PC-9 (cell line): Measurements from ENCODE around the gene TNIP2. TPM values are rescaled to one million over a fixed set of nuclear protein-coding genes. Genes with fewer than 3 reads are reported as not detected.

ENCODE experiments used
- BruUV-seq: library from RNA; stranded (reverse); fragments of 400-500 nt; replicated peaks from 2 replicates; lab custom pipeline; 2021; lab: Mats Ljungman, UMichigan
- CTCF ChIA-PET: fragments of 300-600 bp; sonication (Branson Sonifier 250); formaldehyde crosslinking; loops from one replicate; lab custom pipeline; 2022; ENCODE audit warnings: antibody characterized with exemption; lab: Charles Lee
- POLR2A ChIA-PET: fragments of 300-600 bp; sonication (Branson Sonifier 250); formaldehyde crosslinking; loops from one replicate; lab custom pipeline; 2022; ENCODE audit warnings: antibody characterized with exemption; ENCODE audit not compliant: unreplicated experiment; lab: Charles Lee
- DNase-seq, 2 experiments: peaks; one replicate each; pipeline versions ENCODE4 v3.0.0 to v3.0.0-alpha.2; 2015 to 2022; ENCODE audit warnings: mixed read lengths in 1 of 2
- H2AFZ ChIP-seq: fragments of 200-600 bp; sonication (generic); 2 replicates; pipeline ENCODE4 v1.8.1; 2017; ENCODE audit warnings: antibody characterized with exemption
- H3F3A ChIP-seq: fragments of 200-600 bp; sonication (generic); 2 replicates; pipeline ENCODE4 v1.8.1; 2017; ENCODE audit warnings: antibody characterized with exemption, mild to moderate bottlenecking, low read depth; ENCODE audit not compliant: insufficient read depth
- H3K27ac ChIP-seq: fragments of 200-600 bp; sonication (generic); 2 replicates; pipeline ENCODE4 v1.6.1; 2016; ENCODE audit warnings: mixed run types
- H3K27me3 ChIP-seq: fragments of 200-600 bp; sonication (generic); 2 replicates; pipeline ENCODE4 v1.6.1; 2016; ENCODE audit warnings: low read depth, mixed run types; ENCODE audit not compliant: insufficient read depth
- H3K36me3 ChIP-seq: fragments of 200-600 bp; sonication (generic); 2 replicates; pipeline ENCODE4 v1.6.1; 2016; ENCODE audit warnings: low read depth, mixed run types
- H3K4me1 ChIP-seq: fragments of 200-600 bp; sonication (generic); replicated peaks from 2 replicates; pipeline ENCODE4 v1.6.1; 2016; ENCODE audit warnings: mixed run types; ENCODE audit not compliant: insufficient read depth
- H3K4me2 ChIP-seq: fragments of 200-600 bp; sonication (generic); 2 replicates; pipeline ENCODE4 v1.6.1; 2017; ENCODE audit warnings: mixed run types
- H3K4me3 ChIP-seq: fragments of 200-600 bp; sonication (generic); 2 replicates; pipeline ENCODE4 v1.6.1; 2016; ENCODE audit warnings: mixed run types
- H3K79me2 ChIP-seq: fragments of 200-600 bp; sonication (generic); 2 replicates; pipeline ENCODE4 v1.6.1; 2017; ENCODE audit warnings: low read depth, mixed run types
- H3K9me2 ChIP-seq: fragments of 200-600 bp; sonication (generic); 2 replicates; pipeline ENCODE4 v1.8.1; 2017; ENCODE audit warnings: mild to moderate bottlenecking; ENCODE audit not compliant: insufficient read depth
- H3K9me3 ChIP-seq: fragments of 200-600 bp; sonication (generic); 2 replicates; pipeline ENCODE4 v1.8.1; 2016; ENCODE audit warnings: low read depth; ENCODE audit not compliant: insufficient read depth
- H4K20me1 ChIP-seq: fragments of 200-600 bp; sonication (generic); 2 replicates; pipeline ENCODE4 v1.8.1; 2017; ENCODE audit not compliant: insufficient read depth
- EZH2 ChIP-seq: fragments of 200-600 bp; sonication (generic); IDR thresholded peaks from 2 replicates; pipeline ENCODE4 v1.8.0; 2017; ENCODE audit warnings: antibody characterized with exemption, low read depth
- intact Hi-C: fragments of 100-400 bp; cut with micrococcal nuclease; formaldehyde crosslinking; loops from one replicate; pipeline ENCODE4 v1.10.0; 2022; ENCODE audit not compliant: unreplicated experiment
- total RNA-seq: library from RNA; stranded (reverse); gene quantifications from 2 replicates; pipeline ENCODE4 v1.2.3, GENCODE V29; 2021
- TF ChIP-seq, protein P1 (sequence below): fragments of 200-600 bp; sonication (generic); conservative IDR thresholded peaks from 2 replicates; pipeline ENCODE4 v1.6.1; 2017; ENCODE audit warnings: mixed run types, antibody characterized with exemption, mild to moderate bottlenecking, moderate library complexity

The TNIP2 gene
- total RNA-seq, 1 experiment from 2014 or later = 37.1 TPM

DNA sequence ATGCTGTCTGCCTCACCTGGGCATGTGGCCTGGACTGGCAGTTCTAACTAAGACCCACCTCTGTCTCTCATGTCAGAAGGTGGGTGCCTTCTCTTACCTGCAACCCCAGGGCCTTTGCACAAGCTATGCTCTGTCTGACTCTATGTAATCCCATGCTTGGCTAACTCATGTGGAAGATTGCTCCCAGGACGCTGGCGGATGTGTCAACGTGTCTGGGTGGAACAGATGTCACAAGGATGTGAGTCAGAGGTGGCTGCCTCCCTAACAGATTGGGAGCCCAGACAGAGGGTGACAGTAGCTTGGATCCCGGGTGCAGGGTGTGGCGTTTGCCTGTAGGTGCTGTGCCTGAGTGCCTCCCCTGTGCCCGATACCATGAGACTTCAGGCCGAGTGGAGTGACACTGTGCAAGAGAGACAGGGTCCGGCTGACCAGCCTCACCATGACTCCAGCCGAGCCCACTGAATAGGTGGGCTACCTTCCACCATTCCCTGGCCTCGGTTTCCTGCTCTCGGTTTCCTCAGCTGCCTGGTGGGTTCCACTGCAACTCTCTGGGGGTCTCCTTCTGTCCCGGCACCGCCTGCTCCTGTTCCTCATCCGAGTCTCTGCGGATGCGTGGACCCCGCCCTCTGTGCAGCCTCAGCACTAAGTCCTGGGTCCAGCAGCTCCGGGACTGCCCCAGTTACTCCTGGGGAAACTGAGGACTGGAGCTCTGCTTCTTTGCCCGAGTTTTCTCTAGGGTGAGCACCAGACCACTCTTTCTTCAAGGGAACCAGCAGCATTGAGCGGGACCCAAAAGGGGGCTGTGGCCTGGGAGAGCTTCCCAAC is 47.7 kb upstream of the TNIP2 start:
- no TSS peak for BruUV-seq
- H3K27me3 ChIP-seq = no peaks in the 10 kb centered on the region
- CTCF ChIA-PET = no interaction called here
- peak; percentile 51 to 78 for DNase-seq
- 0 out of 2 replicates have a peak overlapping the region, but pooled peaks have one; percentile 4 for H3K4me2 ChIP-seq
- peaks cover 56% of the 10 kb centered on the region for H3K4me1 ChIP-seq
- H3K79me2 ChIP-seq = peaks cover 5% of the 10 kb centered on the region; the same call in 1 of the 2 replicates
- no peaks in the 10 kb centered on the region for H3K36me3 ChIP-seq
- POLR2A ChIA-PET = interaction anchor here (0.6 kb wide), 1 partner anchor 133 kb away, joined by 5 read pairs; no protein-coding TSS in a partner anchor
- peaks cover 15% of the 10 kb centered on the region for H3F3A ChIP-seq
- H3K27ac ChIP-seq = no peak overlapping the region
- no peaks in the 10 kb centered on the region for H3K9me3 ChIP-seq
- no peaks in the 10 kb centered on the region for H3K9me2 ChIP-seq
- no peak overlapping the region for H2AFZ ChIP-seq
- H3K4me3 ChIP-seq = no peak overlapping the region
- 0 out of 2 replicates have a peak, but pooled peaks cover 3% of the 10 kb centered on the region for H4K20me1 ChIP-seq
- TF ChIP-seq, protein P1, sequence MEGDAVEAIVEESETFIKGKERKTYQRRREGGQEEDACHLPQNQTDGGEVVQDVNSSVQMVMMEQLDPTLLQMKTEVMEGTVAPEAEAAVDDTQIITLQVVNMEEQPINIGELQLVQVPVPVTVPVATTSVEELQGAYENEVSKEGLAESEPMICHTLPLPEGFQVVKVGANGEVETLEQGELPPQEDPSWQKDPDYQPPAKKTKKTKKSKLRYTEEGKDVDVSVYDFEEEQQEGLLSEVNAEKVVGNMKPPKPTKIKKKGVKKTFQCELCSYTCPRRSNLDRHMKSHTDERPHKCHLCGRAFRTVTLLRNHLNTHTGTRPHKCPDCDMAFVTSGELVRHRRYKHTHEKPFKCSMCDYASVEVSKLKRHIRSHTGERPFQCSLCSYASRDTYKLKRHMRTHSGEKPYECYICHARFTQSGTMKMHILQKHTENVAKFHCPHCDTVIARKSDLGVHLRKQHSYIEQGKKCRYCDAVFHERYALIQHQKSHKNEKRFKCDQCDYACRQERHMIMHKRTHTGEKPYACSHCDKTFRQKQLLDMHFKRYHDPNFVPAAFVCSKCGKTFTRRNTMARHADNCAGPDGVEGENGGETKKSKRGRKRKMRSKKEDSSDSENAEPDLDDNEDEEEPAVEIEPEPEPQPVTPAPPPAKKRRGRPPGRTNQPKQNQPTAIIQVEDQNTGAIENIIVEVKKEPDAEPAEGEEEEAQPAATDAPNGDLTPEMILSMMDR = no peak
- TF ChIP-seq EZH2 = no peak
- intact Hi-C loops = no loop called here

DNA sequence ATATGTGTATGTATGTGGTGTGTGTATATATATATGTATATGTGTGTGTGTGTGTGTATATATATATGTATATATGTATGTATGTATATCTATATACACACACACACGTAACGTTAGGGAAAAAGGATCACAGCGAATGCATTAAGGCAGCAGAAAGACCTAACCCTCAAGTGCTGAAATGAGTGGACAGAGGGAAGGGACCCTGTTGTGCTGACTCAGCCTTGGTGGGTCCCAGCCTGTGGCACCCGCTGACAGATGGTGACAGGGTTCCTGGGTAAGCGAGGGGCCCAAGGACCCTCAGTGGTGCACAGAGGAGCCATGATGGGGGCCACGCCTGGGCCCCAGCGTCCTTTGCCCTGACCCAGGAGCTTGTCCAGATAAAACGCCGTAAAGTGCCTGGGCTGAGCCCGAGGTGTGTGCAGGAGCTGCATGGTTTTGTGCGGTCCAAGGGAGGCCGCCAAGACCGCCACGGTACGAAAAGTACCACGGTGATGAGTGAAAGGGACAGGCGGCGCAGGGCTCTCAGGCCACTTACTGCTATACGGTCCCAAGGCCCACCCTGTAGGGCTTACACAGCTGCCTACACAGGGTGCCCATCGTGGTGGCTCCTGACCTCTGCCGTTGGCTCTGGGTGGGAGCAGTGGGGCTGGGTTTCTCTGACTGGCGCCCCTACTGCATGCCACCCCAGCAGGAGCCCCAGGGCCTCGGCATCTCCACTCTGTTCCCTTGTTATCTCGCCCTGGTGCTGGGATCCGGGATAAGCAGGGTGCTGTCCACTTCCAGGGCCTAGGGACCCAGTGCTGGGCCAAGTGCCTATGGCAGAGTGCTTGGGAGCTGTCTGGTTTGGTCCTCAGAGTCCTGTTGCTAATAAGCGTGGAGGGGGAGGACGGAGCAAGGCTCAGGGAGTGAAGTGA is 46.7 kb upstream of the TNIP2 start:
- Histone ChIP-seq H3K4me3 (no peak overlapping the region), H3K27me3 (no peaks in the 10 kb centered on the region), H4K20me1 (0 out of 2 replicates have a peak, but pooled peaks cover 3% of the 10 kb centered on the region), H3K36me3 (no peaks in the 10 kb centered on the region), H3K4me1 (peaks cover 64% of the 10 kb centered on the region), H2AFZ (no peak overlapping the region), H3F3A (peaks cover 18% of the 10 kb centered on the region), H3K9me3 (no peaks in the 10 kb centered on the region), H3K79me2 (peaks cover 5% of the 10 kb centered on the region; the same call in 1 of the 2 replicates), H3K27ac (no peak overlapping the region), H3K9me2 (no peaks in the 10 kb centered on the region), H3K4me2 (no peak overlapping the region)
- DNase-seq = no peak
- intact Hi-C loops = no loop called here
- POLR2A ChIA-PET = no interaction called here
- TF ChIP-seq, protein P1 = no peak
- TF ChIP-seq EZH2 = no peak
- no TSS peak for BruUV-seq
- CTCF ChIA-PET = no interaction called here
